ENCODE data around the gene SLC16A11.

DNA sequence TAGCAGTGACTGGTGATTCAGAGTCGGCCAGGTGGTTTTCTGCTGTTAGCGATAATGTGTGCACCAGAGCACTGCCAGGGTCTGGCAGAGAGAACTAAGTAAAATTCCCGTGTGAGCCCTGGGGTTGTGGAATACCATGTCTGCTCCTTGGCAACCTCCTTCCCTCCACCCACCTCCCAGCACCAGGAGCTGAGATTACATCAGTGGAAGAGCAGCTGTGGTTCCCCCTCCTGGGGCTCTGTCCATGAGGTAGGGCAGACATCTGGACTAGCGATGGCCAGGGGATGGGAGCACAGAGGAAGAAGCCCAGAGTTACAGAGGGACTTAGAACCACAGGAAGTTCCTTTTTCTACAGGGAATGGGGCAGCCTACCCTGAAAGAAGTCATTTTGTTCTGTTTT is 20.4 kb upstream of the SLC16A11 start:
- TF ChIP-seq CTCF (optimal IDR thresholded peaks at IDR 0.05 in 1 of 3, IDR thresholded peaks at IDR 0.05 in 1 of 3, conservative IDR thresholded peaks at IDR 0.05 in 1 of 3; ENCODE audit: extremely low read depth in 1 of 3, insufficient read depth in 2 of 3, low read length in 3 of 3) (no peak), EZH2 (IDR thresholded peaks at IDR 0.05; ENCODE audit: low read length) (no peak)

Measured in keratinocyte (primary cell).